ENCODE measurements around the gene SLC22A13.
"Not testable (repeated sequence)": the region's sequence is repeated elsewhere in the genome, so short reads cannot be mapped to it uniquely, and the experiment has no call there.

The SLC22A13 gene, protein sequence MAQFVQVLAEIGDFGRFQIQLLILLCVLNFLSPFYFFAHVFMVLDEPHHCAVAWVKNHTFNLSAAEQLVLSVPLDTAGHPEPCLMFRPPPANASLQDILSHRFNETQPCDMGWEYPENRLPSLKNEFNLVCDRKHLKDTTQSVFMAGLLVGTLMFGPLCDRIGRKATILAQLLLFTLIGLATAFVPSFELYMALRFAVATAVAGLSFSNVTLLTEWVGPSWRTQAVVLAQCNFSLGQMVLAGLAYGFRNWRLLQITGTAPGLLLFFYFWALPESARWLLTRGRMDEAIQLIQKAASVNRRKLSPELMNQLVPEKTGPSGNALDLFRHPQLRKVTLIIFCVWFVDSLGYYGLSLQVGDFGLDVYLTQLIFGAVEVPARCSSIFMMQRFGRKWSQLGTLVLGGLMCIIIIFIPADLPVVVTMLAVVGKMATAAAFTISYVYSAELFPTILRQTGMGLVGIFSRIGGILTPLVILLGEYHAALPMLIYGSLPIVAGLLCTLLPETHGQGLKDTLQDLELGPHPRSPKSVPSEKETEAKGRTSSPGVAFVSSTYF

GRCh38 chr3:38265604-38266307 is at the start of gene SLC22A13:
TSS of gene SLC22A13 (plus strand) at chr3:38265812. CDS start at chr3:38265861, 49 bp downstream.
- DNase-seq = no peak
- peaks cover 5% of the 10 kb centered on the region for H3K36me3 Mint-ChIP-seq (ENCODE audit: low read depth)
- H3K9me3 Mint-ChIP-seq = no peaks in the 10 kb centered on the region
- H3K27me3 Mint-ChIP-seq = no peaks in the 10 kb centered on the region
- no peak within 1 kb of the TSS for H3K4me3 Mint-ChIP-seq
- peaks cover 18% of the 10 kb centered on the region for H3K4me1 Mint-ChIP-seq (ENCODE audit: low read depth)
- H3K27ac Mint-ChIP-seq = no peak within 1 kb of the TSS

DNA sequence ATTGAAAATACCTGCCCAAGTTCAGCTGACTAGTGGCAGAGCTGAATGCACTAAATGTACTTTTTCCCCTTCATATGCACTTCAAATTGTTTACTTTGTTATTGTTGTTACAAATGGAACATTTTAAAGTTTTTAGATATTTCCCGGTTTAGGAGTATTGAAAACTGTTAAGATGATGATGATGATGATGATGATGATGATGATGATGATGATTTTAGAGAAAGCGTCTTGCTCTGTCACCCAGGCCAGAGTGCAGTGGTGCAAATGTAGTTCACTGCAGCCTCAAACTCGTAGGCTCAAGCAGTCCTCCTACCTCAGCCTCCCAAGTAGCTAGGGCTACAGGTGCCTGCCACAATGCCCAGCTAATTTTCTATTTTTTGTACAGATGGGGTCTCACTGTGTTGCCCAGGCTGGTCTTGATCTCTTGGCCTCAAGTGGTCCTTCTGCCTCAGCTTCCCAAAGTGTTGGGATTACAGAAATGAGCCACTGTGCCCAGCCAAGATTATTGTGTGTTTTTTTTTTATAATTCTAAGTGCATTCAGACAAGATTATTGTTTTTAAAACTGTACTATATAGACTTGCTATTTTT is 45.9 kb upstream of the SLC22A13 start:
- Mint-ChIP-seq H3K36me3 (ENCODE audit: low read depth) (peaks cover 80% of the 10 kb centered on the region), H3K9me3 (no peaks in the 10 kb centered on the region), H3K27me3 (no peaks in the 10 kb centered on the region), H3K4me3 (no peak overlapping the region), H3K4me1 (ENCODE audit: low read depth) (peaks cover 19% of the 10 kb centered on the region), H3K27ac (no peak overlapping the region)
- DNase-seq = no peak

- Mint-ChIP-seq H3K36me3 (ENCODE audit: low read depth) (peaks cover 86% of the 10 kb centered on the region), H3K9me3 (no peaks in the 10 kb centered on the region), H3K27ac (peak overlapping the region; percentile 2), H3K4me1 (ENCODE audit: low read depth) (peaks cover 26% of the 10 kb centered on the region), H3K4me3 (no peak overlapping the region), H3K27me3 (no peaks in the 10 kb centered on the region)
- no peak for DNase-seq
Measured at GRCh38 chr3:38221005-38221404, 44.6 kb upstream of the SLC22A13 start.

DNA sequence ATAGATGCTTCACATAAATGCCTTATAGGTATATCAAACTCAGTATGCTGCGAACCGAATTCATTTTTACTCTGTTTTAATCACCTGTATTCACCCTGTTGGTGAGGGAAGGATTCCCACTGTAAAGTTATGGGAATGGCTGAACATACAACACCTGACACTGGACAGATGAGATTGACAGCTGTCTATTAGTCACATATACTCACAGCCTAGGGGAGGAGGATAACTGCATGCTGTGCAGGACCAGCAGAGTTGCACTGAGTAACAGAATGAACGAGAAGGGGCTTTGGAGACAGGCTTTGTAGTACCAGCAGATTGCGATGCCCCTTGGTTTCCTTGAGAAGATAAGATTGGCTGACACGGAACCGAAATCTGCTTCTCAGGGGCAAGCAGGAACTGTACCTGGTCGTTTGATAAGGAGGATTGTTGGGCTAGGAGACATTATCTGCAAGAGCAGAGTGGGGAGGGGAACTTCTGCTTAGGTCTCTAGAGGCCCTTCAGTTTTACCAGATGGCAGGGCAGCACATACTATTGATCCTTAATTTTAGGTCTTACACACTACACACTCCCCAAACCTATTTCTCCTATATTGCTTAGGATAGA is 43.5 kb upstream of the SLC22A13 start:
- Mint-ChIP-seq H3K9me3 (no peaks in the 10 kb centered on the region), H3K27me3 (no peaks in the 10 kb centered on the region), H3K4me3 (no peak overlapping the region), H3K27ac (no peak overlapping the region), H3K4me1 (ENCODE audit: low read depth) (peaks cover 30% of the 10 kb centered on the region), H3K36me3 (ENCODE audit: low read depth) (peaks cover 85% of the 10 kb centered on the region)
- DNase-seq = no peak

DNA sequence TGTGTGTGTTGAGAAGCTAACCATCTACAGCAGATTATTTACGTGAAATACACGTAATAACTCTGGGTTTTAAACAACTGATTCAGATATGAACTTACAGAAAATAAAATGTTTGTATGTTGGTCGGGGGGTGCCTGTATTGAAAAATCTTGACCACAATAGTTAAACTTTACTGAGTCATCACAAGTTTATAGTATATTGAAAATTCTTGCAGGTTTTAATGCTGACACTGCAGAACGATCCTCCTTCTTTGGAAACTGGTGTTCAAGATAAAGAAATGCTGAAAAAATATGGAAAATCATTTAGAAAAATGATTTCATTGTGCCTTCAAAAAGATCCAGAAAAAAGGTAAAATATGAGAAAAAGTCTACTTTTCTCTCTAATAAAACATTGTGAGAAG is 41.3 kb upstream of the SLC22A13 start:
- H3K36me3 Mint-ChIP-seq (ENCODE audit: low read depth) = peaks cover 84% of the 10 kb centered on the region
- no peak overlapping the region for H3K4me3 Mint-ChIP-seq
- H3K27ac Mint-ChIP-seq = no peak overlapping the region
- DNase-seq = no peak
- H3K4me1 Mint-ChIP-seq (ENCODE audit: low read depth) = peaks cover 31% of the 10 kb centered on the region
- no peaks in the 10 kb centered on the region for H3K9me3 Mint-ChIP-seq
- no peaks in the 10 kb centered on the region for H3K27me3 Mint-ChIP-seq

GRCh38 chr3:38226273-38226672 is 39.3 kb upstream of the SLC22A13 start:
- no peak for DNase-seq
- H3K4me3 Mint-ChIP-seq = no peak overlapping the region
- no peak overlapping the region for H3K27ac Mint-ChIP-seq
- no peaks in the 10 kb centered on the region for H3K9me3 Mint-ChIP-seq
- peaks cover 89% of the 10 kb centered on the region for H3K36me3 Mint-ChIP-seq (ENCODE audit: low read depth)
- peaks cover 23% of the 10 kb centered on the region for H3K4me1 Mint-ChIP-seq (ENCODE audit: low read depth)
- H3K27me3 Mint-ChIP-seq = no peaks in the 10 kb centered on the region

GRCh38 chr3:38227989-38228388 is 37.6 kb upstream of the SLC22A13 start:
- Mint-ChIP-seq H3K9me3 (no peaks in the 10 kb centered on the region), H3K36me3 (ENCODE audit: low read depth) (peaks cover 90% of the 10 kb centered on the region), H3K4me1 (ENCODE audit: low read depth) (peaks cover 23% of the 10 kb centered on the region), H3K27me3 (no peaks in the 10 kb centered on the region), H3K4me3 (no peak overlapping the region), H3K27ac (peak overlapping the region; percentile 32)
- no peak for DNase-seq

- Mint-ChIP-seq H3K27me3 (no peaks in the 10 kb centered on the region), H3K4me1 (ENCODE audit: low read depth) (peaks cover 23% of the 10 kb centered on the region), H3K4me3 (no peak overlapping the region), H3K9me3 (no peaks in the 10 kb centered on the region), H3K27ac (no peak overlapping the region), H3K36me3 (ENCODE audit: low read depth) (peaks cover 92% of the 10 kb centered on the region)
- DNase-seq = no peak
Measured at GRCh38 chr3:38229036-38229435, 36.6 kb upstream of the SLC22A13 start.

- no peak overlapping the region for H3K4me3 Mint-ChIP-seq
- peaks cover 18% of the 10 kb centered on the region for H3K9me3 Mint-ChIP-seq
- DNase-seq = no peak
- peaks cover 94% of the 10 kb centered on the region for H3K36me3 Mint-ChIP-seq (ENCODE audit: low read depth)
- H3K27me3 Mint-ChIP-seq = no peaks in the 10 kb centered on the region
- peak overlapping the region; percentile 28 for H3K27ac Mint-ChIP-seq
- peaks cover 8% of the 10 kb centered on the region for H3K4me1 Mint-ChIP-seq (ENCODE audit: low read depth)
Measured at GRCh38 chr3:38232701-38233100, 32.9 kb upstream of the SLC22A13 start.

DNA sequence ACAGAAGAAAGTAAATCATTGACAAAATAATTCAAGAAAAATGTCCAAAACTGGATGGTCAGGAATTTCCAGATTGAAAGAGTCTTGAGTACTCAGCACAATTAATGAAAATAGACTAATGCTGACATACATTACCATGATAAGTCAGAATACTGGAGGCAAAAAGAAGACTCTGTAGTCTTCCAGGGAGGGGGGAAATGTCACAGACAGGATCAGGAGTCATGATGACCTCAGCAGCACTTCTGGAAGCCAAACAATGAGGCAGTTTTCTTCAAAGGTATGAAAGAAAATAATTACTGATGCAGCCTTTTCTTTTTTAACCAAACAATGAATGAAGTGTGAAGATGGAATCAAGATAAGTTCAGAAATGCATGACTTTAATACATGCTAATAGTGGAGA is 30.1 kb upstream of the SLC22A13 start:
- H3K36me3 Mint-ChIP-seq (ENCODE audit: low read depth) = peaks cover 98% of the 10 kb centered on the region

GRCh38 chr3:38238416-38239008 is 27.1 kb upstream of the SLC22A13 start:
- peaks cover 90% of the 10 kb centered on the region for H3K36me3 Mint-ChIP-seq (ENCODE audit: low read depth)
- peaks cover 32% of the 10 kb centered on the region for H3K9me3 Mint-ChIP-seq
- no peak overlapping the region for H3K4me3 Mint-ChIP-seq
- no peaks in the 10 kb centered on the region for H3K27me3 Mint-ChIP-seq
- peaks cover 3% of the 10 kb centered on the region for H3K4me1 Mint-ChIP-seq (ENCODE audit: low read depth)
- no peak for DNase-seq
- H3K27ac Mint-ChIP-seq = no peak overlapping the region

More for the DNA sequence above, 30.1 kb upstream of the SLC22A13 start:
- H3K9me3 Mint-ChIP-seq = peaks cover 32% of the 10 kb centered on the region
- H3K27me3 Mint-ChIP-seq = no peaks in the 10 kb centered on the region
- no peaks in the 10 kb centered on the region for H3K4me1 Mint-ChIP-seq (ENCODE audit: low read depth)
- no peak for DNase-seq
- no peak overlapping the region for H3K27ac Mint-ChIP-seq
- H3K4me3 Mint-ChIP-seq = no peak overlapping the region

DNA sequence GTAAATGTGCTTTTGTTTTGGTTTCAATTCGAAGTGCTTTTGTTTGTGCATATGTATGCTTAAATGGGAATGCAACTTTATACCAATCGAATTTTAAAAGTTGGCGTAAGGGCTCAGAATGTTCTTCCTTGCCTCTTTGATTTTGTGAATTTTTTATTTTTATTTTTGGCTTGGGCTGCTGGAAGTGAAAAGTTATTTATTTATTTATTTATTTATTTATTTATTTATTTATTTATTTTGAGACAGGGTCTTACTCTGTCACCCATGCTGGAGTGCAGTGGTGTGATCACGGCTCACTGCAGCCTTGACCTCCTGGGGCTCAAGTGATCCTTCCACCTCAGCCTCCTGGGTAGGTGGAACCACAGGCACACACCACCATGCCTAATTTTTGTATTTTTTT is 22.8 kb upstream of the SLC22A13 start:
- DNase-seq; H3K27ac Mint-ChIP-seq; H3K4me3 Mint-ChIP-seq; H3K4me1 Mint-ChIP-seq (ENCODE audit: low read depth); H3K27me3 Mint-ChIP-seq: not testable (repeated sequence)
- H3K36me3 Mint-ChIP-seq (ENCODE audit: low read depth) = peaks cover 84% of the 10 kb centered on the region
- H3K9me3 Mint-ChIP-seq = peaks cover 13% of the 10 kb centered on the region

GRCh38 chr3:38245930-38246329 is 19.7 kb upstream of the SLC22A13 start:
- Mint-ChIP-seq H3K36me3 (ENCODE audit: low read depth) (peaks cover 81% of the 10 kb centered on the region), H3K4me3 (no peak overlapping the region), H3K4me1 (ENCODE audit: low read depth) (peaks cover 9% of the 10 kb centered on the region), H3K9me3 (no peaks in the 10 kb centered on the region), H3K27me3 (no peaks in the 10 kb centered on the region), H3K27ac (peak overlapping the region; percentile 6)
- no peak for DNase-seq

Measured in activated T-cell treated with anti-CD3 and anti-CD28 coated beads, Interleukin-2, amount 50 U/mL, for 24 hours (primary cell).